Suprapubic skin (tissue), 4 donors: Measurements from ENCODE around the gene PTGER1. TPM values are rescaled to one million over a fixed set of nuclear protein-coding genes. Genes with fewer than 3 reads are reported as not detected.

Experiments used
- DNase-seq, 2 donors: peaks; one replicate each; pipeline ENCODE4 v3.0.0-alpha.2; 2019; ENCODE audit warnings: low spot score in 2 of 2
- H3K27ac ChIP-seq: fragments of 200-600 bp; sonication (generic); one replicate; pipeline ENCODE4 v1.5.1; 2019
- H3K27me3 ChIP-seq: fragments of 200-600 bp; sonication (generic); one replicate; pipeline ENCODE4 v1.5.1; 2019
- H3K36me3 ChIP-seq: fragments of 200-600 bp; sonication (generic); one replicate; pipeline ENCODE4 v1.5.1; 2019
- H3K4me1 ChIP-seq: fragments of 200-600 bp; sonication (generic); one replicate; pipeline ENCODE4 v1.5.1; 2019
- H3K4me3 ChIP-seq: fragments of 200-600 bp; sonication (generic); one replicate; pipeline ENCODE4 v1.5.1; 2019; ENCODE audit warnings: mild to moderate bottlenecking
- H3K9me3 ChIP-seq: fragments of 200-600 bp; sonication (generic); one replicate; pipeline ENCODE4 v1.5.1; 2019
- EP300 ChIP-seq: sonication (generic); formaldehyde crosslinking; IDR thresholded peaks from one replicate; pipeline ENCODE4 v1.6.1; 2017; ENCODE audit warnings: antibody characterized with exemption
- POLR2A ChIP-seq, 2 donors: fragments of 450-650 bp; IDR thresholded peaks; one replicate each; pipeline ENCODE4 v1.6.1; 2017; ENCODE audit warnings: antibody characterized with exemption in 2 of 2, mild to moderate bottlenecking in 2 of 2, moderate library complexity in 2 of 2
- POLR2AphosphoS5 ChIP-seq, 3 donors: sonication (generic); formaldehyde crosslinking; IDR thresholded peaks; one replicate each; pipeline ENCODE4 v1.6.1; 2017; ENCODE audit warnings: antibody characterized with exemption in 3 of 3
- WGBS: methylation state at CpG from one replicate; pipeline ENCODE4 v1.1.5; 2018; 5-methylcytosine and 5-hydroxymethylcytosine counted together
- total RNA-seq, 4 donors: library from RNA; depleted of rRNA; stranded (reverse); fragments of >200 nt; gene quantifications; one replicate each; pipeline ENCODE4 v1.1.0, GENCODE V29; 2016
- TF ChIP-seq, protein P1 (sequence below), 2 donors: fragments of 200-600 bp in 1 of 2; fragments of 450-650 bp in 1 of 2; sonication (generic) in 1 of 2; IDR thresholded peaks; one replicate each; pipeline ENCODE4 v1.5.1; 2016 to 2019; ENCODE audit warnings: antibody characterized with exemption in 2 of 2, mild to moderate bottlenecking in 1 of 2, moderate library complexity in 1 of 2

The PTGER1 gene
- total RNA-seq, 4 donors from 2014 or later = 0.47 TPM; not detected in 3

DNA sequence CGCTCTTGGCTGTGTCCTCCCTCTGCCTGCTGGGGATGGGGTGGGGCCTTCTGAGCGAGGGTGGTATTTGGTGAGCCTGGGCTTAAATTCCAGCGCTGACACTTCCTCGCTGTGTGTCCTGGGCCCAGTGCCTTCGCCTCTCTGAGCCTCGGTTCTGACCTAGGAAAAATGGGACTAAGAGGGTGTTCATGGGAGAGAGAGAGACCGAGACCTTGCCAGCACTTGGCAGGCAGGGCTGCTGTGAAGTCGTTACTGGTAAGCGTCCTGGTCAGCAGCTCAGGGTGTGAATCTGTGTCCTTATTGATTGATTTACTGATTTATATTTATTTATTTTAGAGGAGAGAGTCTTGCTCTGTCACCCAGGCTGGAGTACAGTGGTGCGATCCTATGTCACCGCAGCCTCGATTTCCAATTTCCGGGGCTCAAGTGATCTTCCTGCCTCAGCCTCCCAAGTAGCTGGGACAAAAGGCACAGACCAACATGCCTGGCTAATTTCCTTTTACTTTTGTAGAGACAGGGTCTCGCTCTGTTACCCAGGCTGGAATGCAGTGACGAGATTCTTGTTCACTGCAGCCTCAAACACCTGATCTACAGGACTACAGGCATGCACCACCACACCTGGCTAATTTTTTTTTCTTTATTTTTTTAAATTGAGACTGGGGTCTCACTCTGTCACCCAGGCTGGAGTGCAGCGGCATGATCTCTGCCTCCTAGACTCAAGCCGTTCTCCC is 39.7 kb downstream of the PTGER1 start:
- H3K4me1 ChIP-seq = peaks cover 44% of the 10 kb centered on the region
- H3K4me3 ChIP-seq = peak overlapping the region; percentile 80
- DNase-seq = no peak
- WGBS = 70% methylated on average over 17 of the region's 17 CpGs
- TF ChIP-seq, protein P1, sequence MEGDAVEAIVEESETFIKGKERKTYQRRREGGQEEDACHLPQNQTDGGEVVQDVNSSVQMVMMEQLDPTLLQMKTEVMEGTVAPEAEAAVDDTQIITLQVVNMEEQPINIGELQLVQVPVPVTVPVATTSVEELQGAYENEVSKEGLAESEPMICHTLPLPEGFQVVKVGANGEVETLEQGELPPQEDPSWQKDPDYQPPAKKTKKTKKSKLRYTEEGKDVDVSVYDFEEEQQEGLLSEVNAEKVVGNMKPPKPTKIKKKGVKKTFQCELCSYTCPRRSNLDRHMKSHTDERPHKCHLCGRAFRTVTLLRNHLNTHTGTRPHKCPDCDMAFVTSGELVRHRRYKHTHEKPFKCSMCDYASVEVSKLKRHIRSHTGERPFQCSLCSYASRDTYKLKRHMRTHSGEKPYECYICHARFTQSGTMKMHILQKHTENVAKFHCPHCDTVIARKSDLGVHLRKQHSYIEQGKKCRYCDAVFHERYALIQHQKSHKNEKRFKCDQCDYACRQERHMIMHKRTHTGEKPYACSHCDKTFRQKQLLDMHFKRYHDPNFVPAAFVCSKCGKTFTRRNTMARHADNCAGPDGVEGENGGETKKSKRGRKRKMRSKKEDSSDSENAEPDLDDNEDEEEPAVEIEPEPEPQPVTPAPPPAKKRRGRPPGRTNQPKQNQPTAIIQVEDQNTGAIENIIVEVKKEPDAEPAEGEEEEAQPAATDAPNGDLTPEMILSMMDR (IDR thresholded peaks at IDR 0.05) = no peak
- TF ChIP-seq POLR2A (IDR thresholded peaks at IDR 0.05) (no peak), EP300 (no peak)
- peaks cover 17% of the 10 kb centered on the region for H3K27me3 ChIP-seq
- no peaks in the 10 kb centered on the region for H3K9me3 ChIP-seq
- peak overlapping the region; percentile 73 for H3K27ac ChIP-seq
- no peaks in the 10 kb centered on the region for H3K36me3 ChIP-seq

DNA sequence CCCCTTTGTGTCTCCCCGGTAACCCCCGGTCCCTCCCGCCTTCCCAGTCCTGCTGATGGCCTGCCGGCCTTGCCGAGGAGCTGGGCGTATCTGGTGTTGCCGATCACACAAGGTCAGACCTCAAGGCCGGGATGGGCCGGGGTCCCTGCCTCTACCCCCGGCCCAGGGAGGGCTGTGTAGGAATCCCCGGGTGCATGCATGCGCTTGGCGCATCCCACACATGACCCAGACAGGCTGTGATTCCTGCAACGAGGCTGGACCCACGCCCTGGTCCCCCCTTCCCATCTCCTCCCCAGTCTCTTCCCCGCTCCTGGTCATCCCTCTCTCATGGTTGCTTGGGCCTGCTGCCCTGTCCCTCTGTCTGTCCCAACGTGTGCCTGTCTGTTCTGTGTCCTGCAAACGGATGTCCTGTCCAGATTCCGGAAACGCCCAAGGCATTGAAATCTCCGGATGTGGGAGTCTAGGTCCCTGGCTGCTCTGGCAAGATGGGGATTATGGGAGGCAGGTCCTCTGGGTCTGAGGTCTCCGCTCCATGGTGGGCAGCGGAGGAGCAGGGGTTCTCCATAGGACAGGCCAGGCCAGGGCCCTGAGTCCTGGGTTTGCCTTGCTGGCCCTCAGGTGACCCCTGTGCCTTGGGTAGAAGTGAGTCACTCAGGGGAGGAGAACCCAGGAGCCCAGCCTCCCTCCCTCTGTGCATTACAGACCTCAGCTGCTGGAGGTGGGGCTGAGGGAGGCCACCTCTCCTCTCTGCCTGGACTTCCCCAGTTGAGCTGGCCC is 40.4 kb downstream of the PTGER1 start:
- Histone ChIP-seq H3K36me3 (no peaks in the 10 kb centered on the region), H3K27me3 (peaks cover 17% of the 10 kb centered on the region), H3K9me3 (no peaks in the 10 kb centered on the region), H3K27ac (peak overlapping the region; percentile 73), H3K4me1 (peaks cover 44% of the 10 kb centered on the region), H3K4me3 (peak overlapping the region; percentile 80)
- WGBS = 57% methylated on average over 19 of the region's 23 CpGs
- TF ChIP-seq, protein P1 (IDR thresholded peaks at IDR 0.05) = no peak
- TF ChIP-seq POLR2AphosphoS5 (IDR thresholded peaks at IDR 0.05) (no peak), EP300 (no peak), POLR2A (IDR thresholded peaks at IDR 0.05) (no peak)
- DNase-seq = peak in 1 of 2 donors; percentile 81

DNA sequence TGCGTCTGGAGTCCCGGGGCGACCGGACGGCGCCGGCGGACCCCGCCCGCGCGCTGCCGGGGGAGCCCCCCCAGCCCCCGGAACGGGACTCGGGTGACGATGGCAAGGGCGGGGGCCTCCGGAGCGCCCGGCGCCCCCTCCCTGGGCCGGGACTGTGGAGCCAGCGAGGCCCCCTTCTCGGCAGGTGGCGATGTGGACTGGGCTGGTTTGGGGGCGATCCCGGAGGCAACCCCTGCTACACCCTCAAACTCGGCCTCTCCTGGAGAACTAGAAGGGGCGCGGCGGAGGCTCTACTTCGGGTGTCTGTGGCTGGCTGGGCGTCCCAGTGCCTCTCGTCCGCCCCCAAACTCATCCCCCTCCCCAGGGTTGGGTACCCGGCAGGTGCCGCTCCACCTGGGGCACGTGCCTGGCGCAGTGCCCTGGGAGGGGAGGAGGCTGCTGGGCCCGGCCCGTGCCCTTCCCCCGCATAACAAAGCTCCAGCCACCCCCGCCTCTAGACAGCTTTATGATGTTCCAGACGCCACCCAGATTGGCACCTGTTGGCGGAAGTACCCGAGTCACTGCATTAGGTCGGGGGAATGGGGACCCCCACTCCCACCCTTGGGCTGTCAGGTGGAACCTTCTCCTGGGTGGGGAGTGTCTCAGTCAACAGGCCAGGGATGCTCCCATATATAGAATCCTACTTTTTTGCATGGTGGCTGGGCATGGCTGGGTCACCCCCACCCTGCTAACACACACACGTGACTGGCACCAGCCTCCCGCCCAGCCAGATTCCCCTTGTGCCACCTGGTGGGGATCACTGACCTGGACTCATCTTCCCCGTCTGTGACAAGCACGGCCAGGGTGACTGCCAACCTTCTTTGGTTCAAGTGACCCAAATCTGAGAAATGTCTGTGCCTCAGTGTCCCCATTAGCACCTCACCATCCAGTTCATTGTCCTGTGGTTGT is 41.3 kb downstream of the PTGER1 start:
- peak in 1 of 2 donors; percentile 73 for DNase-seq

DNA sequence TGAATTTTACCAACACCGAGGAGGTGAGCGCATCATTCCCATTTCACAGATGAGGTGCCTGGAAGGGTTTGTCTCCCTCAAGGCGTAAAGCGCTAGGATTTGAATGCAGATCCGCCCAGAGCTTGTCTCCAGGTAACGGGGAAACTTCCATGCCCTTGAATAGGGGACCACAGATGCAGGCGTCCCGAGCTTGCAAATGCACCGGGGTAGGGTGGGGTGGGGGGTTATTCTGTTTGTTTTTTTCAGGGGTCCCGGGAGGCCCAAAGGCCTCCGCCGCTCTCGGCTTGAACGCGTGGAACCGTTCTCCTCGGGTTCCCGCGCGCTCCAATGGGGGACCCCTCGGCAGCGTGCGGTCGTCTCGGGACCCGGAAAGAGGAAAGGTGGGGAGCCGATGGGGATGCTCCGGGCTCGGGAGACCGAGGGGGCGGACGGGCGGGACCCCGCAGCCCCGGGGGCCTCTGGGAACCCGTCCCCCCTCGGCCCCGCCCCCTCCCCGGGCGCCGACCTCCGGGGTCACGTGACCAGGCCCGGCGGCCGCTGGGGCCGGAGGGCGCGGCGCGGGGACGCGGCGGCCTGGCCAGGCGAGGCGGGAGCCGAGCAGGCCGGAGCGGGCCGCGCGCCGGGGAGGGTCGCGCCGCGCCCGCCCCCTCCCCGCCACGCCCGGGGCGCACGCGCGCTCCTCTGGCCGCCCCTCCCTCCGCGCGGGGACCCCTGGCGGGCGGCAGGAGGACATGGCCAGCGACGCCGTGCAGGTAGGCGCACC is 42.2 kb downstream of the PTGER1 start, which contains the start of gene PKN1:
Gene PKN1, plus strand, starts transcription at position 516 of the 763 bp plus-strand sequence. Its CDS starts 216 bp downstream, at position 732.
- Histone ChIP-seq H3K4me1 (peaks cover 35% of the 10 kb centered on the region), H3K4me3 (peak within 1 kb of the TSS; percentile 80), H3K27me3 (peaks cover 17% of the 10 kb centered on the region), H3K27ac (peak within 1 kb of the TSS; percentile 73), H3K9me3 (no peaks in the 10 kb centered on the region), H3K36me3 (no peaks in the 10 kb centered on the region)
- 27% methylated on average over 9 of the region's 85 CpGs for WGBS
- no peak for DNase-seq
- TF ChIP-seq EP300 (no peak), POLR2AphosphoS5 (IDR thresholded peaks at IDR 0.05) (no peak), POLR2A (IDR thresholded peaks at IDR 0.05) (no peak)
- TF ChIP-seq, protein P1 (IDR thresholded peaks at IDR 0.05) = no peak

More for the DNA sequence above, 41.3 kb downstream of the PTGER1 start:
- Histone ChIP-seq H3K36me3 (no peaks in the 10 kb centered on the region), H3K27me3 (peaks cover 17% of the 10 kb centered on the region), H3K27ac (peak overlapping the region; percentile 73), H3K4me1 (peaks cover 38% of the 10 kb centered on the region), H3K9me3 (no peaks in the 10 kb centered on the region), H3K4me3 (peak overlapping the region; percentile 80)
- TF ChIP-seq POLR2AphosphoS5 (IDR thresholded peaks at IDR 0.05) = no peak
- 21% methylated on average over 7 of the region's 52 CpGs for WGBS

DNA sequence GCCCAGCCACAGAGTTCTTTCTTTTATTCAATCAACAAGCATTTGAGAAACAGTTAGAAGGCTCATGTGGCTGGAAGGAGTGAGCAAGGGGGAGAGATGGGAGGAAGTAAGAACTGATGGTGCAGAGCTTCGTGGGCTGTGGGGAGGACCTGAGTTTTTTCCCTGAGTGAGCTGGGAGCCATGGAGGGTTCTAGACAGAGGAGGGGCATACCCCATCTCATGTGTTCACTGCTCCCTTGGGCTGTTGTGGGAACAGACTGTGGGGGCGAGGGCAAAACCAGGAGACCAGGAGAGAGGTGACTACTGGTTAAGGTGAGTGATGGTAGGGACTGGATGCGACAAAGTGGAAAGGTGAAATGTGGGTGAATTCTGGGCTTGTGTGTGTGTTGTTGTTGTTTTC is 44.4 kb downstream of the PTGER1 start:
- WGBS = 66% methylated on average over 3 of the region's 3 CpGs
- H3K4me3 ChIP-seq = no peak overlapping the region

More for the DNA sequence above, 44.4 kb downstream of the PTGER1 start:
- Histone ChIP-seq H3K36me3 (no peaks in the 10 kb centered on the region), H3K4me1 (peaks cover 35% of the 10 kb centered on the region), H3K9me3 (no peaks in the 10 kb centered on the region), H3K27me3 (peaks cover 17% of the 10 kb centered on the region), H3K27ac (no peak overlapping the region)
- DNase-seq = no peak
- TF ChIP-seq POLR2AphosphoS5 (IDR thresholded peaks at IDR 0.05) = no peak
- TF ChIP-seq POLR2A (IDR thresholded peaks at IDR 0.05) = no peak
- no peak for TF ChIP-seq EP300
- TF ChIP-seq, protein P1 (IDR thresholded peaks at IDR 0.05) = no peak
